Stimulated activated memory B cell treated with anti-CD40 and anti-IgM and Interleukin-4, amounts not matched to agents 10 μg/mL and 1 μg/mL and 100 μg/mL, for 72 hours (primary cell): ENCODE measurements around the gene SETDB1.

Experiments
- ATAC-seq: fragments of 150-1000 bp; cut with Tn5 transposase; 2 replicates; pipeline ENCODE4 v1.10.0; 2021
- H3K27ac Mint-ChIP-seq: one replicate; pipeline ENCODE4 v1.8.0; 2022; ENCODE audit warnings: mild to moderate bottlenecking, mixed read lengths
- H3K27me3 Mint-ChIP-seq: one replicate; pipeline ENCODE4 v1.8.0; 2022; ENCODE audit warnings: mixed read lengths
- H3K36me3 Mint-ChIP-seq: one replicate; pipeline ENCODE4 v1.8.0; 2022; ENCODE audit warnings: mixed read lengths
- H3K4me1 Mint-ChIP-seq: one replicate; pipeline ENCODE4 v1.8.0; 2022; ENCODE audit warnings: mixed read lengths
- H3K4me3 Mint-ChIP-seq: one replicate; pipeline ENCODE4 v1.8.0; 2022; ENCODE audit warnings: mild to moderate bottlenecking, moderate library complexity, mixed read lengths
- H3K9me3 Mint-ChIP-seq: one replicate; pipeline ENCODE4 v1.8.0; 2022; ENCODE audit warnings: mixed read lengths

SETDB1 gene

DNA sequence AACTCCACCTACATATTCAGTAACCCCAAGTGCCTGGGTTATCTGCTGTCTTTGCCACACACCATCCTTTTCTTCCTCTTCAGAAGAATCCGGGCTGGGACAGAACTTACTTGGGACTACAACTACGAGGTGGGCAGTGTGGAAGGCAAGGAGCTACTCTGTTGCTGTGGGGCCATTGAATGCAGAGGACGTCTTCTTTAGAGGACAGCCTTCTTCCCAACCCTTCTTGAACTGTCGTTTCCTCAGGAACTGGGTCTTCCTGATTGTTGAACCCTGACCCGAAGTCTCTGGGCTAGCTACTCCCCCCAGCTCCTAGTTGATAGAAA is 38.0 kb downstream of the SETDB1 start:
- H3K36me3 Mint-ChIP-seq = peaks cover 67% of the 10 kb centered on the region
- H3K9me3 Mint-ChIP-seq = no peaks in the 10 kb centered on the region
- no peaks in the 10 kb centered on the region for H3K4me1 Mint-ChIP-seq
- H3K27ac Mint-ChIP-seq = peak overlapping the region; percentile 24
- no peak overlapping the region for H3K4me3 Mint-ChIP-seq
- ATAC-seq = no peak
- no peaks in the 10 kb centered on the region for H3K27me3 Mint-ChIP-seq

DNA sequence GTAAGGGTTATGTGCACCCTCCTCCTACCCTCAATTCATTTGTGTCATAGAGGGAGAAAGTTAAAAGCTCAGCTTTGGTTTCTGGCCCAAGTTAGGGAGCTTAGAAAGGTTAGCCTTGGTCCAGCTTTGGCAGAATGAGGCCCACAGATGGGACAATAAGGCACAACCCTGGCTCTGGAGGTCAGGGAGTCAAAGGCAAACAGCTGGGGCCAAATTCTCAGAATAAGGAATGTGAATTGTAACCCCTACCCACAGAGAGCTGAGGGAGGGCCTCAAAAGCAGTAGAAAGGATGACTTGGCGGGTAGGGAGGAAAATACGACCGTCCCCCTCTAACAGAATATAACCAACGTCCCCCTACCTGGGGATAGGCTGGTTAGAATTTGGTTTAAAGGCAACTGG is 39.4 kb downstream of the SETDB1 start:
- no peak for ATAC-seq
- H3K9me3 Mint-ChIP-seq = no peaks in the 10 kb centered on the region
- peaks cover 5% of the 10 kb centered on the region for H3K4me1 Mint-ChIP-seq
- peaks cover 52% of the 10 kb centered on the region for H3K36me3 Mint-ChIP-seq
- no peak overlapping the region for H3K4me3 Mint-ChIP-seq
- no peaks in the 10 kb centered on the region for H3K27me3 Mint-ChIP-seq
- no peak overlapping the region for H3K27ac Mint-ChIP-seq

DNA sequence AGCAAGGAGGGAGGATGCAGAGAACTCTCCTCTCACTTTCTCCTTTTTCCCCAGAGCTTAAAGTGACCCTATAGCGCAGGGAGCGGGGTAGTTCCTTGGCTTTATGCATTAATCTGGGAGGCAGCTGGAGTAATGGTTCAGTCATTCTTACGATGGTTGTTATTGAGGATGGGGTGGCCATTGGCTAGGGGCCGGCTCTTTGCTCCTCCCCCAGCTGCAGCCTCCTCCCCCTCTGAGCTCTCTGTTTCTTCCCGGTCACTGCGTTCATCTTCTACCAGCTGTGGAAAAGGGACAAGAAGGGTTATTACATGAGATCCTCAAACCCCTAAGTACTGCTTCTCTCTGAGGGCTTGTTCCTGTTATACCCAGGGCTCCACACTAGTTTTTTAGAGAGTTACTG is 39.8 kb downstream of the SETDB1 start:
- peaks cover 50% of the 10 kb centered on the region for H3K36me3 Mint-ChIP-seq
- H3K27me3 Mint-ChIP-seq = no peaks in the 10 kb centered on the region
- peaks cover 9% of the 10 kb centered on the region for H3K4me1 Mint-ChIP-seq
- H3K9me3 Mint-ChIP-seq = no peaks in the 10 kb centered on the region
- no peak overlapping the region for H3K27ac Mint-ChIP-seq
- H3K4me3 Mint-ChIP-seq = no peak overlapping the region
- ATAC-seq = no peak

DNA sequence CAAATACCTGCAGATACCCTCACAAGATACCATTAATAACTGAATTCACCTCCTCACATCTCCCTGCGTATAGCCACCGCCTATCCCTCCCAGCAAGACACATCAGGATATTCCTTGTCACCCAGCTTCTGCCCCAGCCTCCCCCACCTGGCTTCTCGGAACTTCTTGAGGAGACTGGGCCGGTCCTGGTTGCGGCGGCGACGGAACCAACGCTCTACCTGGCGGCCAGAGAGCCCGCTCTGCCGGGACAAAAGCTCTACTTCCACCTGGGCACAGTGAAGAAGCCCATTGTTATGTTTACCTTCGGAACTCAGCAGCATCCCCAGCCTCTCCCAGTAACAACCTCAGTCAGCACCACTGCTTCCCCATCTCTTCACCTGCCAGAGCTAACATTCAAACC is 41.8 kb downstream of the SETDB1 start:
- Mint-ChIP-seq H3K27me3 (no peaks in the 10 kb centered on the region), H3K9me3 (no peaks in the 10 kb centered on the region), H3K4me1 (peaks cover 28% of the 10 kb centered on the region), H3K27ac (no peak overlapping the region), H3K36me3 (peaks cover 42% of the 10 kb centered on the region), H3K4me3 (no peak overlapping the region)
- ATAC-seq = no peak

DNA sequence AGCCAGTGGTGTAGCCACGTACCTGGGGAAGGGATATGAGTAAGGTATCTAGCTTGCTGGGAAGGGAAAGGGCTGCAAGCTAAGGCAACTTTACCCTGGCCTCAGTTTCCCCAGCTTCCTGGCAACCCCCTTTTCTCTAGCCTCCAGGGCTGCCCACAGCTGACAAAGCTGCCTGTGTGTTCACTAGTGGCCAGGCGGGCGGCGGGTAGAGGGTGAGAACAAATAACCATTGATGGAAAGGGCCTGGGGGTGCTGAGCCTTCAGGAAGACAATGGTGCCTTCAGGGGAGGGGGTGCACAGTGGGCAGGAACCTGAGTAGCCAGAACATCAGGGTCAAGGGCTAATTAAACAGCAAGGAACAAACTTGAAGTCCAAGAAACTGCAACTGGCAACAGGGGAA is 42.3 kb downstream of the SETDB1 start:
- no peak for ATAC-seq
- H3K27me3 Mint-ChIP-seq = no peaks in the 10 kb centered on the region
- H3K4me3 Mint-ChIP-seq = no peak overlapping the region
- H3K27ac Mint-ChIP-seq = no peak overlapping the region
- H3K36me3 Mint-ChIP-seq = peaks cover 38% of the 10 kb centered on the region
- no peaks in the 10 kb centered on the region for H3K9me3 Mint-ChIP-seq
- H3K4me1 Mint-ChIP-seq = peaks cover 34% of the 10 kb centered on the region

DNA sequence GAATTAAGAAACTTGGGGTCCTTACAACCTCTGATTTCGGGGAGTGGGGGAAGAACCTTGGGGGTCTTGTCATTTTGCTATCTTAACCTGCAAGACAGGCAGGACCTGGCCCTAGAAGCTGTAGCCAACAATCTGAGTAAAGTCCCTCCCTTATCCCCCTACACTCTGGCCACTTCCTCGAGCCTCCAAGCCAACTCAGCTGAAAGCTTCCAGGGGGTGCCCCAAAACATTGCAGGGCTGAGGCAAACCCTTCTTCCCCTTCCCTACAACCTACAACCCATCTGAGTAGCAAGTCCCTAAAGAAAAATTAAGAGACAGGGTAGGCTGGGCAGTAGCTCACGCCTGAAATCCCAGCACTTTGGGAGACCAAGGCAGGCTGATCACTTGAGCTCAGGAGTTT is 43.5 kb downstream of the SETDB1 start:
- ATAC-seq = no peak
- Mint-ChIP-seq H3K4me3 (no peak overlapping the region), H3K9me3 (no peaks in the 10 kb centered on the region), H3K27me3 (no peaks in the 10 kb centered on the region), H3K4me1 (peaks cover 38% of the 10 kb centered on the region), H3K27ac (no peak overlapping the region), H3K36me3 (peaks cover 29% of the 10 kb centered on the region)

DNA sequence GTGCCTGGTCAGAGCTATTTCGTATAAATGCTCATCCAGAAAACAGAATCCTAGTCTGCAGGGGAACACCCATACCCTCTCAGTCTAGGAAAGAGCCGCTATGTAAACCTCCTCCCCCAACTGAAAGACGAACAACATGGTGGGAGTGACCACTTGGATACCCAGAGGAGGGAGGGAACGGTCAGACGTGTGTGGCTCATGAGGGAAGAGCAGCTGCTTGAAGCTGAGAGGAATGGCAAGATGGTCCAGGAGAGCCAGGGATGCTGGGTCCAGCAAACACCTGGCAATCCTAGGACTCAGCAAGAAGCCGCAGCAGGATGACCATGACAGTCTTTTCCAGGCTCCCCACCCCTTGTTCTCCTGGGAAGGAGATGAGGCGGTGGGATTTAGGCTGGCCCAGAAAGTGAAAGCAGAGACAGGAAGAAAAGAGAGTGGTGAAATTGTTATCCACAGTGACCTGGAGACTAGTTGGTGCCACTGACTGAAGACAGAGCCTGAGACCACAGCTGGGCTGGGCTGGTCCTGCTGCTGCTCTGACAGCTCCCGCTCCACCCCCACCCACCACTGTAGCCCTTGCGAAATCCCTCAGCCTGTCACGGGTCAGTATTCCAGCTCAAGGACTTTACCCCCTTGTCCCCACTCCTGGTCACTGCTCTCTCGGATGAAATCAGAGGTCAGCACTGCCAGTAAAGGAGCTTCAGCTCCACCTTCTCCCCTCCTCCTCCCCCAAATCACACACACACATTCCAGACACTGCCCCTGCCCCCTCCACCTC is 44.8 kb downstream of the SETDB1 start:
- no peak for ATAC-seq
- no peaks in the 10 kb centered on the region for H3K27me3 Mint-ChIP-seq
- peak overlapping the region; percentile 82 for H3K27ac Mint-ChIP-seq
- no peak overlapping the region for H3K4me3 Mint-ChIP-seq
- no peaks in the 10 kb centered on the region for H3K9me3 Mint-ChIP-seq
- peaks cover 44% of the 10 kb centered on the region for H3K4me1 Mint-ChIP-seq
- H3K36me3 Mint-ChIP-seq = peaks cover 26% of the 10 kb centered on the region

DNA sequence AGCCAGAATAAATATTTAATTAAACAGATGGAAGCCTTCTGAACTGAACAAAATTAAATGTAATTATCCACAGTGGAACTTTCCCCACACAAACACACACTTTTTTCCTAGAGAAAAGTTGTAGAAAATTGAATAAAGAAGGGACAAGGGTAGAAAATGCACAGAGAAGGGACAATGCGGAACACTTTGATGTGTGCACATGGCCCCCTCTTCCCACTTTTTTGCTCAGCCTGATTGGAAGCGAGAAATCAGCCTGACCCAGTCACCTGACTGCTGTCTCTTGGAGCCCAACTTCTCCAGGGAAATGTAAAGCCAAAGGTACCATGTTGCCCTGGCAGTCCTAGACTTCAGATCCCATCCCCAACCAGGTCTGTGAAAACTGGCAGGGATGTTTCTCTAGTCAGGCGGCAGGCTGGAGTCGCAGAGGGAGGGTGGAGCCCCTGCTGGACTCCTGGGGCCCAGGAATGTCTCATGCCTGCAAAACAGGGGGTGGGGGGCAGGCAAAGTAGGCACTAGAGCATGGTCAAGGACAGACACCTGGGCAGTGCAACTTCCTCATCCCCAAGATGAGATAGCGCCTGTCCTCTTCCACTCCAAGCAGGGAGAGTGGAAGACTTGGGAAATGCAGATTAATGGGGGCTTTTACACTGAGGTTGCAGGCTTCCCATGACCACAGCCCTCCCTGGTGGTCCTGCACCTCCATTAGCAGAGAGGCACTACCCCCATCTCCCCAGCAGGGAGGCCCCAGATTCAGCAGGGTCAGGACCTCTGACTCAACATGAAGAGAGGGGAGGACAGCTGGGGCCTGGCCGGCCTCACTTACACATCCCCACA is 45.6 kb downstream of the SETDB1 start:
- ATAC-seq = no peak
- Mint-ChIP-seq H3K4me3 (peak overlapping the region; percentile 86), H3K4me1 (peaks cover 52% of the 10 kb centered on the region), H3K27me3 (no peaks in the 10 kb centered on the region), H3K27ac (peak overlapping the region; percentile 82), H3K9me3 (no peaks in the 10 kb centered on the region), H3K36me3 (peaks cover 21% of the 10 kb centered on the region)

DNA sequence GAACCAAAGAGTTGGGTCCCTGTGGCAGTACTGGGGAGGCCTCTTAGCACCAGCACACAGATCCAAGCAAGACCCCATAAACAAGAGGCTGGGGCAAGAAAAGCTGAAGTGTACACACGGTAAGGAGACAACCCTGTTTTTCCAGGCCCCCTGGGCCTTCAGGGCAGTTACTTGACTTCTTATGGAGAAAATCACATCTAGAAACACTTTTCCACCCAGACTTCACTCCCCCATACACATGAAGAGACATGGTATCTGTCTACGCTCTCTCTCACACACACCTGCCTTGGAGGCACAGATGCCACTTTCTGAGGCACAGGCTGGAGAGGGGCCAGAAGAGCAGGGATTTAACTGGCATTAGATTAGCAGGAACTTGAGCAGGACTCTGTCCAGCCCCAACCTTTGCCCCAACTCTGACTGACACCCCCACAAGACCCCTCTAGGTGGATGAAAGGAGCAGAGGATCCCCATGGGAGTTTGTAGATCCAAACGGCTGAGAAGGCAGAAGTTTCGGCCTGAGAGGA is 46.3 kb downstream of the SETDB1 start:
- H3K27ac Mint-ChIP-seq = peak overlapping the region; percentile 82
- peak overlapping the region; percentile 86 for H3K4me3 Mint-ChIP-seq
- ATAC-seq = no peak
- no peaks in the 10 kb centered on the region for H3K9me3 Mint-ChIP-seq
- no peaks in the 10 kb centered on the region for H3K27me3 Mint-ChIP-seq
- H3K4me1 Mint-ChIP-seq = peaks cover 59% of the 10 kb centered on the region
- peaks cover 17% of the 10 kb centered on the region for H3K36me3 Mint-ChIP-seq

DNA sequence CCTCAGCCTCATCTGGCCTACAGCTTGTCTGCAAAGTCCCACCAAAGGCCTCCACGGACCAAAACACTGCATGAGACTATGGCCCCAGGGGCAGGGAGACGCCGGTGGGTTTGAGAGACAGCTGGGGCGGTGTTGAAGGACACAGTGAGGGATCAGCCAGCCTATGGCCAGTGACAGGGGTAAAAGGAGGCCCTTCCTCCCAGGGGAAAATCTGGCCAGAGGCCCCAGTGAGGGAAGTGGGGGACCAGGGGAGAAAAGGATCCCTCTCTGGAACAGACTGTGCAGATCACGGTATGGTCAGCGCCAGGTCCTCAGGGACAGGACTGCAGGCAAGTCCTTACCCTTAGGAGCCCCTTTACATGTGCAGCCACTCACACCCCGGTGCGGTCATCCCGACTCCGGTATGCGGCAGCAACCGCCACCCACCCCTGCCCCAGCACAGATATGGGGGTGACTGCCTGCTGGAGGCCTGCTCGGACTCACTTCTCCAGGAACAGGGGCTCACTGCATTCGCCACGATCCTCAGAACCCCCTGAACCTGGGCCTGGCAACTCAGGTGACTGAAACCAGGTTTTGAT is 47.2 kb downstream of the SETDB1 start:
- Mint-ChIP-seq H3K36me3 (peaks cover 8% of the 10 kb centered on the region), H3K27me3 (no peaks in the 10 kb centered on the region), H3K4me3 (peak overlapping the region; percentile 86), H3K4me1 (peaks cover 62% of the 10 kb centered on the region), H3K9me3 (no peaks in the 10 kb centered on the region), H3K27ac (peak overlapping the region; percentile 82)
- ATAC-seq = no peak

DNA sequence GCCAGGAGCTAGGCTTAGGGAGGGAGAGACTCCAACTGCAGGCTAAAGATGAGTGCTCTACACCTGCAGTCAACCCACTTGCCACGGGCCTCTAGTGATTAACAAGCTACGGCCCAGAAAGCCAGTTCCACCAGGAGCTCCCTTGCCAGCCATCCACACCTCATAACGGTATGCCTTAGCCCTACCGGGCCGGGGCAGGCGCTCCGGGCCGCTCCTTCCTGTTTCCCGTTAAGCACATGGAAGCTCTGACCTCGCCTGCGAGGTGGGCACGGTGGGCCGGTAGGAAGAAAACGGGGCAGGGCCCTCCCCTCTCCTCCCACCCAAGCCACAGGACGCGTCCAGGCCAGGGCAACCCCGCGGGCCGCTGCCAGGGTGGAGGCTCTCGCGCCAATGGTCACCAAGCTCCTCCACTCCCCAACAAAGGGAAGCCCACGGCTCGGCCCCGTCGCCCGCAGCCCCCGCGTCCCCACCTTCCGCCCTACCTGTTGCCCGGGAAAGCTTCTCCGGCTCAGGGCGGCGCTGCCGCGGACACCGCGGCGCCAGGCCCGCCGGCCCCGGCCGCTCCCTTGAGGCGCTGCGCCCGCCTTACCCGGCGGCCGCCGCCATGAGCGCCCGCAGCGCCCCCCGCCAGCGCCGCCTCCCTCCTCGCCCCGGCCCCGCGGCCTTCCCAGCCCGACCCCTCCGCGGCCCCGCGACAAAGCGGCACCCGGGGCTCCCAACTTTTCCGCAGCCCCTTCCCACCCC is 47.8 kb downstream of the SETDB1 start:
- Mint-ChIP-seq H3K36me3 (peaks cover 2% of the 10 kb centered on the region), H3K27ac (peak overlapping the region; percentile 82), H3K9me3 (no peaks in the 10 kb centered on the region), H3K27me3 (no peaks in the 10 kb centered on the region), H3K4me1 (peaks cover 68% of the 10 kb centered on the region), H3K4me3 (peak overlapping the region; percentile 86)
- ATAC-seq = peak; percentile 68

DNA sequence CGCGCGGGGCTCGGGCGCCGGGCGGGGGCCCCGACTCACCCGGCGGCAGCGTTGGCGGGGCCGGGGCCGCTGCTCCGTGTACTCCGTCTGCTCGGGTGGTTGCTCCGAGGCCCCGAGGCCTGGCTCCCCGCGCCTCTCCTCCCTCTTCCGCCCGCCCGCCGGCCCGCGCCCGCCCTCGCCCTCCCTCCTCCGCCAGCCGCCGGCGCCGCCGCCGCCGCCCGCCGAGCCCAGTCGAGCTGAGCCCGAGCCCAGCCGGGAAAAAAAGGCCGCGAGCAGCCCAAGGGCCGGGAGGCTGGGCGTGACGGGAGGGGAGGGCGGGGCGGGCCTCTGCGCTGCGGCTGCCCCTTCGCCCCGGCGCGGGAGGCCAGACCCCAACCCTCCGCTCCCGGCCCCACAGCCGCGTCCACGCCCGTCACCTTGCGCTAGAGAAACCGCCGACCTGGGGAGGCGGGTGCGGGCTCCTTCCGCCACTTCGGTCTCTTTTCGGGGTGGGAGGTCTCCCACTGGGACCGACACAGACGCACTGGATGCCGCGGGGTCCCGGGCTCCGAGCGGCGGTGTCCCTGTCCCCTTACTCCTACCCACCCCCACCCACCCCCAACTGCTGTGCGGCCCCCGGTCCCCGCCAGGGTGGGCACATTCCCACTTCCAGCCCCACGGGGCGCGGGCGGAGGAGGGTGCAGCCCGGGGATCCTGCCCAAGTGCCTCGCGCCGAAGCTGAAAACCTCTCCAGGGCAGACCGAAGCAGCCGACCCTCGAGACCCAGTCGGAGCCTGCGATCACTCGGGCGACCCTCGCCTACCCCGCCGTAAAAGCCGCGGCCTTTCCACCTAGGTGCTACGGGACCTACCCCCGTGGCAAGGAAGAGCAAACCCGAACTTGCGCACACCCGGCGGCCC is 48.7 kb downstream of the SETDB1 start, which contains the start of gene CERS2:
Gene CERS2 (minus strand): TSS at position 256 of the 899 bp plus-strand sequence. CDS start 5,745 bp downstream, outside the sequence.
- peak; percentile 72 for ATAC-seq
- Mint-ChIP-seq H3K4me1 (peaks cover 76% of the 10 kb centered on the region), H3K9me3 (no peaks in the 10 kb centered on the region), H3K36me3 (no peaks in the 10 kb centered on the region), H3K4me3 (peak within 1 kb of the TSS; percentile 86), H3K27ac (peak within 1 kb of the TSS; percentile 86), H3K27me3 (no peaks in the 10 kb centered on the region)

DNA sequence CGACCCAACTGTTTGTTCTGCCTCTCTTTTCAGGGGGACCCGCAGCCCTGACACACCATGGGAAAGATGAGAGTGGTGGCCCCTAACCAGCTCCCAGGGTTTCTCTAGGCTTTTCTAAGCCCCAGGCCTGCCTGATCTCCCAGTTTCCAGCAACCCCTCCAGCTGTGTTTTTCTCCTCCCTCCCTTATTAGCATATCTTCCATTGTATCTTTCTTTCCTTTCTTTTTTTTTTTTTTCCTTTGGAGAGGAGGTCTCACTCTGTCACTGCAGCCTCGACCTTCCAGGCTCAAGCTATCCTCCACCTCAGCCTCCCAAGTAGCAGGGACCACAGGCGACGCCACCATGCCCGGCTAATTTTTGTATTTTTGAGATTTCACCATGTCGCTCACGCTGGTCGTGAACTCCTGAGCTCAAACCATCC is 50.2 kb downstream of the SETDB1 start:
- Mint-ChIP-seq H3K36me3 (no peaks in the 10 kb centered on the region), H3K27me3 (no peaks in the 10 kb centered on the region), H3K4me3 (peak overlapping the region; percentile 75), H3K4me1 (peaks cover 63% of the 10 kb centered on the region), H3K9me3 (no peaks in the 10 kb centered on the region), H3K27ac (peak overlapping the region; percentile 79)
- ATAC-seq = no peak
